ENCODE results near the gene NPSR1.

- TF ChIP-seq, protein P1, sequence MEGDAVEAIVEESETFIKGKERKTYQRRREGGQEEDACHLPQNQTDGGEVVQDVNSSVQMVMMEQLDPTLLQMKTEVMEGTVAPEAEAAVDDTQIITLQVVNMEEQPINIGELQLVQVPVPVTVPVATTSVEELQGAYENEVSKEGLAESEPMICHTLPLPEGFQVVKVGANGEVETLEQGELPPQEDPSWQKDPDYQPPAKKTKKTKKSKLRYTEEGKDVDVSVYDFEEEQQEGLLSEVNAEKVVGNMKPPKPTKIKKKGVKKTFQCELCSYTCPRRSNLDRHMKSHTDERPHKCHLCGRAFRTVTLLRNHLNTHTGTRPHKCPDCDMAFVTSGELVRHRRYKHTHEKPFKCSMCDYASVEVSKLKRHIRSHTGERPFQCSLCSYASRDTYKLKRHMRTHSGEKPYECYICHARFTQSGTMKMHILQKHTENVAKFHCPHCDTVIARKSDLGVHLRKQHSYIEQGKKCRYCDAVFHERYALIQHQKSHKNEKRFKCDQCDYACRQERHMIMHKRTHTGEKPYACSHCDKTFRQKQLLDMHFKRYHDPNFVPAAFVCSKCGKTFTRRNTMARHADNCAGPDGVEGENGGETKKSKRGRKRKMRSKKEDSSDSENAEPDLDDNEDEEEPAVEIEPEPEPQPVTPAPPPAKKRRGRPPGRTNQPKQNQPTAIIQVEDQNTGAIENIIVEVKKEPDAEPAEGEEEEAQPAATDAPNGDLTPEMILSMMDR (IDR thresholded peaks at IDR 0.05) = no peak
- no peak for TF ChIP-seq POLR2A (IDR thresholded peaks at IDR 0.05; ENCODE audit: low read depth)
Measured at GRCh38 chr7:34849163-34849960, 191.3 kb downstream of the NPSR1 start.
